Right ventricle myocardium inferior (tissue), 1 donor: Measurements from ENCODE around the gene PCDHA11. TPM values are rescaled to one million over a fixed set of nuclear protein-coding genes. Genes with fewer than 3 reads are reported as not detected.
A peak's percentile ranks its signal among the peaks of the same experiment; 100 is the strongest.

Experiments
- ATAC-seq: fragments of 200-7000 bp; cut with Tn5 transposase; one replicate; pipeline ENCODE4 v1.9.1; 2020; ENCODE audit warnings: mild to moderate bottlenecking, moderate library complexity
- DNase-seq: peaks from one replicate; pipeline ENCODE4 v3.0.0; 2021; ENCODE audit errors: missing footprints
- intact Hi-C: fragments of 100-400 bp; cut with DNase I; formaldehyde crosslinking; loops from one replicate; pipeline ENCODE4 v1.11.0; 2022
- total RNA-seq: library from RNA; stranded (reverse); fragmentation: NEBNext Ultra II Directional; extraction: Animal tissue kit (Norgen Biotek cat#: 25700); gene quantifications from one replicate; pipeline ENCODE4 v1.2.1, GENCODE V29; 2021
- donor health status: DM: no; HTN: yes; CAD: no; lungs with severe emphysema.

Gene PCDHA11
- total RNA-seq, 1 donor from 2014 or later = not detected

GRCh38 chr5:140882591-140882899 lies 13.8 kb downstream of the PCDHA11 start:
- ATAC-seq (no peak), DNase-seq (no peak)
- intact Hi-C loops = no loop called here

- DNase-seq (peak; percentile 62), ATAC-seq (no peak)
- intact Hi-C loops = no loop called here
These were observed 14.6 kb downstream of the PCDHA11 start for GRCh38 chr5:140883373-140883772.

GRCh38 chr5:140883927-140884697 lies 15.4 kb downstream of the PCDHA11 start:
- no peak for DNase-seq
- intact Hi-C loops = no loop called here
- ATAC-seq = no peak

- intact Hi-C loops = no loop called here
- no peak for DNase-seq
- no peak for ATAC-seq
These were observed 47.6 kb downstream of the PCDHA11 start for GRCh38 chr5:140916325-140916724.

Other genes with a start within 250 kb of the PCDHA11 start
- 46.1 TPM for gene CD14, start 235.8 kb upstream of the PCDHA11 start, total RNA-seq
- gene TMCO6, start 229.5 kb upstream of the PCDHA11 start, total RNA-seq = 4.2 TPM
- 146 TPM for gene NDUFA2, start 221.3 kb upstream of the PCDHA11 start, total RNA-seq
- 66.4 TPM for gene IK, start 221.1 kb upstream of the PCDHA11 start, total RNA-seq
- 11.2 TPM for gene WDR55, start 204.1 kb upstream of the PCDHA11 start, total RNA-seq
- gene DND1, start 195.4 kb upstream of the PCDHA11 start, total RNA-seq = 0.24 TPM
- 35.9 TPM for gene HARS1, start 177.6 kb upstream of the PCDHA11 start, total RNA-seq
- 24.4 TPM for gene HARS2, start 177.5 kb upstream of the PCDHA11 start, total RNA-seq
- 35.1 TPM for gene ZMAT2, start 168.5 kb upstream of the PCDHA11 start, total RNA-seq
- not detected for gene PCDHA1, start 82.8 kb upstream of the PCDHA11 start, total RNA-seq
- not detected for gene PCDHA2, start 74.1 kb upstream of the PCDHA11 start, total RNA-seq
- gene PCDHA3, start 67.9 kb upstream of the PCDHA11 start, total RNA-seq = 0.14 TPM
- gene PCDHA4, start 61.9 kb upstream of the PCDHA11 start, total RNA-seq = 0.08 TPM
- 0.05 TPM for gene PCDHA5, start 47.3 kb upstream of the PCDHA11 start, total RNA-seq
- not detected for gene PCDHA6, start 41.0 kb upstream of the PCDHA11 start, total RNA-seq
- not detected for gene PCDHA7, start 34.7 kb upstream of the PCDHA11 start, total RNA-seq
- gene PCDHA8, start 27.8 kb upstream of the PCDHA11 start, total RNA-seq = not detected
- not detected for gene PCDHA9, start 20.6 kb upstream of the PCDHA11 start, total RNA-seq
- 0.11 TPM for gene PCDHA10, start 13.1 kb upstream of the PCDHA11 start, total RNA-seq
- gene PCDHA12, start 6.4 kb downstream of the PCDHA11 start, total RNA-seq = not detected
- not detected for gene PCDHA13, start 13.2 kb downstream of the PCDHA11 start, total RNA-seq
- 0.11 TPM for gene PCDHAC1, start 57.3 kb downstream of the PCDHA11 start, total RNA-seq
- gene PCDHAC2, start 97.5 kb downstream of the PCDHA11 start, total RNA-seq = 0.30 TPM
- gene PCDHB1, start 182.4 kb downstream of the PCDHA11 start, total RNA-seq = not detected
- 1.7 TPM for gene PCDHB2, start 225.7 kb downstream of the PCDHA11 start, total RNA-seq
- 0.70 TPM for gene PCDHB3, start 231.5 kb downstream of the PCDHA11 start, total RNA-seq